ENCODE measurements around the gene SPX. TPM values are rescaled to one million over a fixed set of nuclear protein-coding genes. Genes with fewer than 3 reads are reported as not detected.

The SPX gene
- total and polyA plus RNA-seq, 12 donors = 0.27 to 3.3 (median 0.49) TPM; not detected in 3

- intact Hi-C loops (cut with DNase I) = no loop called here
- Histone ChIP-seq H3K4me1 (replicated peaks in 1 of 2) (no peaks in the 10 kb centered on the region), H3K36me3 (replicated peaks in 1 of 2) (no peaks in the 10 kb centered on the region), H3K27me3 (no peaks in the 10 kb centered on the region), H3K4me3 (no peak overlapping the region), H3K27ac (no peak overlapping the region), H3K9me3 (replicated peaks in 1 of 3) (no peaks in the 10 kb centered on the region)
- DNase-seq = no peak
- TF ChIP-seq POLR2A (IDR thresholded peaks at IDR 0.05) (no peak), CTCF (IDR thresholded peaks at IDR 0.05) (no peak)
These were observed 2.9 kb upstream of the SPX start for GRCh38 chr12:21523148-21523547.

GRCh38 chr12:21526721-21527345 lies 737 bp downstream of the SPX start:
- no peaks in the 10 kb centered on the region for H3K9me3 ChIP-seq (replicated peaks in 1 of 3)
- DNase-seq = no peak
- intact Hi-C loops (cut with DNase I) = no loop called here
- H3K27me3 ChIP-seq = no peaks in the 10 kb centered on the region
- H3K36me3 ChIP-seq (replicated peaks in 1 of 2) = no peaks in the 10 kb centered on the region
- TF ChIP-seq CTCF (IDR thresholded peaks at IDR 0.05) (no peak), POLR2A (IDR thresholded peaks at IDR 0.05) (no peak)
- H3K4me1 ChIP-seq (replicated peaks in 1 of 2) = no peaks in the 10 kb centered on the region
- no peak overlapping the region for H3K4me3 ChIP-seq
- H3K27ac ChIP-seq = no peak overlapping the region
- WGBS, 4 donors = 34 to 43% (median 36%) methylated on average over 12 of the region's 12 CpGs

GRCh38 chr12:21527451-21528180 lies 1.5 kb downstream of the SPX start:
- WGBS, 4 donors = 0 to 5% (median 1%) methylated on average over 4 to 57 of the region's 57 CpGs
- DNase-seq = peak; percentile 33 to 62 (median 49)

GRCh38 chr12:21528953-21529352 lies 2.9 kb downstream of the SPX start:
- Histone ChIP-seq H3K27ac (no peak overlapping the region), H3K4me3 (no peak overlapping the region), H3K27me3 (no peaks in the 10 kb centered on the region), H3K36me3 (replicated peaks in 1 of 2) (no peaks in the 10 kb centered on the region), H3K9me3 (replicated peaks in 1 of 3) (no peaks in the 10 kb centered on the region), H3K4me1 (replicated peaks in 1 of 2) (no peaks in the 10 kb centered on the region)
- no peak for DNase-seq
- intact Hi-C loops (cut with DNase I) = no loop called here
- WGBS, 4 donors = 86 to 89% (median 87%) methylated on average over 5 of the region's 5 CpGs
- no peak for TF ChIP-seq POLR2A (IDR thresholded peaks at IDR 0.05)
- no peak for TF ChIP-seq CTCF (IDR thresholded peaks at IDR 0.05)

More at GRCh38 chr12:21527451-21528180, 1.5 kb downstream of the SPX start:
- peak overlapping the region in 3 of 4 donors; percentile 12 to 71 (median 42) for H3K4me3 ChIP-seq
- intact Hi-C loops (cut with DNase I) = no loop called here
- no peaks in the 10 kb centered on the region for H3K9me3 ChIP-seq (replicated peaks in 1 of 3)
- TF ChIP-seq POLR2A (IDR thresholded peaks at IDR 0.05) = no peak
- TF ChIP-seq CTCF (IDR thresholded peaks at IDR 0.05) = no peak
- no peak overlapping the region for H3K27ac ChIP-seq
- no peaks in the 10 kb centered on the region for H3K27me3 ChIP-seq
- H3K4me1 ChIP-seq (replicated peaks in 1 of 2) = no peaks in the 10 kb centered on the region
- H3K36me3 ChIP-seq (replicated peaks in 1 of 2) = no peaks in the 10 kb centered on the region

Measured in adrenal gland (tissue), 12 donors.